Endometrium (tissue), 2 donors: ENCODE measurements around the gene RIC8B.
A peak's percentile ranks its signal among the peaks of the same experiment; 100 is the strongest.

ENCODE experiments used
- FAIRE-seq: peaks from 2 replicates; lab custom pipeline; 2012; peaks lifted over from hg19 to GRCh38; lab: Jason Lieb, UNC
- donor health status: control.
- donor health status: control.

The RIC8B gene

GRCh38 chr12:106801830-106802533 is 27.5 kb downstream of the RIC8B start:
- FAIRE-seq: no peak

- FAIRE-seq: no peak
Observed at GRCh38 chr12:106804668-106805067, 30.2 kb downstream of the RIC8B start.

- no peak for FAIRE-seq
Observed at GRCh38 chr12:106814714-106815113, 40.2 kb downstream of the RIC8B start.

- no peak for FAIRE-seq
Observed at GRCh38 chr12:106815741-106816140, 41.3 kb downstream of the RIC8B start.

- FAIRE-seq: no peak
Observed at GRCh38 chr12:106816231-106816630, 41.7 kb downstream of the RIC8B start.

- FAIRE-seq: no peak
Observed at GRCh38 chr12:106819991-106820390, 45.5 kb downstream of the RIC8B start.

- FAIRE-seq: no peak
Observed at GRCh38 chr12:106831699-106832098, 57.2 kb downstream of the RIC8B start.

GRCh38 chr12:106837782-106838181 is 63.3 kb downstream of the RIC8B start:
- FAIRE-seq: no peak

GRCh38 chr12:106839333-106839732 is 64.9 kb downstream of the RIC8B start:
- FAIRE-seq: no peak

GRCh38 chr12:106840243-106840642 is 65.8 kb downstream of the RIC8B start:
- FAIRE-seq: peak; percentile 92

- FAIRE-seq: peak; percentile 91
Observed at GRCh38 chr12:106841510-106842302, 67.2 kb downstream of the RIC8B start.

GRCh38 chr12:106845902-106846301 is 71.4 kb downstream of the RIC8B start:
- no peak for FAIRE-seq

- FAIRE-seq: no peak
Observed at GRCh38 chr12:106847861-106848260, 73.4 kb downstream of the RIC8B start.

GRCh38 chr12:106851306-106851705 is 76.8 kb downstream of the RIC8B start:
- FAIRE-seq: no peak

- FAIRE-seq: no peak
Observed at GRCh38 chr12:106854723-106855122, 80.2 kb downstream of the RIC8B start.

- no peak for FAIRE-seq
Observed at GRCh38 chr12:106855221-106855758, 80.8 kb downstream of the RIC8B start.

GRCh38 chr12:106861984-106862916 is 87.8 kb downstream of the RIC8B start:
- FAIRE-seq: no peak

- FAIRE-seq: no peak
Observed at GRCh38 chr12:106863189-106863588, 88.7 kb downstream of the RIC8B start.

- no peak for FAIRE-seq
Observed at GRCh38 chr12:106865683-106866082, 91.2 kb downstream of the RIC8B start.

GRCh38 chr12:106866426-106867080 is 92.1 kb downstream of the RIC8B start:
- no peak for FAIRE-seq

GRCh38 chr12:106867651-106868050 is 93.2 kb downstream of the RIC8B start:
- no peak for FAIRE-seq
